MCF 10A (cell line): ENCODE results near the gene ZBTB46. TPM values are rescaled to one million over a fixed set of nuclear protein-coding genes. Genes with fewer than 3 reads are reported as not detected.

Source experiments
- BruUV-seq: library from RNA; stranded (reverse); fragments of 400-500 nt; replicated peaks from 2 replicates; lab custom pipeline; 2021; lab: Mats Ljungman, UMichigan
- CTCF ChIA-PET: fragments of 300-600 bp; sonication (Branson Sonifier 250); formaldehyde crosslinking; extraction: SDS; loops from one replicate; lab custom pipeline; 2021; ENCODE audit warnings: antibody characterized with exemption, inconsistent platforms; lab: Yijun Ruan, JAX
- POLR2A ChIA-PET: fragments of 300-600, 350-650 bp; sonication (Branson Sonifier 250); formaldehyde crosslinking; extraction: SDS; loops from one replicate; lab custom pipeline; 2020; ENCODE audit warnings: antibody characterized with exemption, inconsistent platforms; lab: Yijun Ruan, JAX
- DNase-seq: peaks from one replicate; pipeline ENCODE4 v3.0.0-alpha.2; 2018; ENCODE audit not compliant: unreplicated experiment
- H3K27ac Mint-ChIP-seq: one replicate; pipeline ENCODE4 v1.8.0; 2022; ENCODE audit warnings: mild to moderate bottlenecking, low read depth, mixed read lengths; ENCODE audit not compliant: unreplicated experiment
- H3K27me3 Mint-ChIP-seq: one replicate; pipeline ENCODE4 v1.8.0; 2022; ENCODE audit warnings: mixed read lengths; ENCODE audit not compliant: insufficient read depth, unreplicated experiment
- H3K36me3 Mint-ChIP-seq: one replicate; pipeline ENCODE4 v1.8.0; 2022; ENCODE audit warnings: mild to moderate bottlenecking, moderate library complexity, mixed read lengths; ENCODE audit not compliant: insufficient read depth, unreplicated experiment
- H3K4me1 Mint-ChIP-seq: one replicate; pipeline ENCODE4 v1.8.0; 2022; ENCODE audit warnings: mixed read lengths; ENCODE audit not compliant: insufficient read depth, unreplicated experiment
- H3K4me3 Mint-ChIP-seq: one replicate; pipeline ENCODE4 v1.8.0; 2022; ENCODE audit warnings: mild to moderate bottlenecking, moderate library complexity, mixed read lengths; ENCODE audit not compliant: unreplicated experiment
- H3K9me3 Mint-ChIP-seq: one replicate; pipeline ENCODE4 v1.8.0; 2022; ENCODE audit warnings: mixed read lengths; ENCODE audit not compliant: unreplicated experiment
- CTCF ChIP-seq: fragments of 200-600 bp; IDR thresholded peaks from one replicate; pipeline ENCODE4 v1.8.0; 2022; ENCODE audit warnings: antibody characterized with exemption, mild to moderate bottlenecking; ENCODE audit not compliant: unreplicated experiment
- intact Hi-C: fragments of 100-400 bp; cut with micrococcal nuclease; formaldehyde crosslinking; loops from 2 replicates; pipeline ENCODE4 v1.14.1; 2022
- total RNA-seq: library from RNA; stranded (reverse); gene quantifications from 2 replicates; pipeline ENCODE4 v1.2.3, GENCODE V29; 2022

ZBTB46 gene
- total RNA-seq, 1 experiment from 2014 or later = 0.63 TPM

GRCh38 chr20:63697357-63697867 lies 133.7 kb downstream of the ZBTB46 start:
- H3K4me3 Mint-ChIP-seq = peak overlapping the region; percentile 72
- no peaks in the 10 kb centered on the region for H3K9me3 Mint-ChIP-seq
- H3K4me1 Mint-ChIP-seq = peaks cover 12% of the 10 kb centered on the region
- ChIA-PET POLR2A (interaction anchor here (0.6 to 5.4 kb wide), 17 partner anchors 10 to 259 kb away, joined by 3 to 79 read pairs (median 9); partner anchors contain the start of genes ARFRP1, PPDPF, PTK6 and RTEL1), CTCF (interaction anchor here (0.6 to 2.0 kb wide), 4 partner anchors 9 to 559 kb away, joined by 4 to 7 read pairs (median 4); partner anchors contain the start of genes ARFRP1 and ZGPAT)
- H3K36me3 Mint-ChIP-seq = peaks cover 59% of the 10 kb centered on the region
- intact Hi-C loops = loop anchor here (2.0 to 5.0 kb wide), 3 partner anchors 40 to 160 kb away; partner anchors contain the start of genes PTK6 and RTEL1
- H3K27me3 Mint-ChIP-seq = no peaks in the 10 kb centered on the region
- peak; percentile 39 for DNase-seq
- TF ChIP-seq CTCF = no peak
- BruUV-seq = no TSS peak
- H3K27ac Mint-ChIP-seq = peak overlapping the region; percentile 51

GRCh38 chr20:63696628-63697356 lies 134.3 kb downstream of the ZBTB46 start, which contains the start of gene TNFRSF6B:
Gene TNFRSF6B, plus strand, starts transcription at chr20:63696652. Its CDS starts 116 bp downstream, at chr20:63696768.
- no peaks in the 10 kb centered on the region for H3K27me3 Mint-ChIP-seq
- H3K4me1 Mint-ChIP-seq = peaks cover 12% of the 10 kb centered on the region
- peak within 1 kb of the TSS; percentile 51 for H3K27ac Mint-ChIP-seq
- TSS peak; percentile 71 for BruUV-seq
- intact Hi-C loops = loop anchor here (2.0 to 5.0 kb wide), 3 partner anchors 39 to 159 kb away; partner anchors contain the start of genes PTK6 and RTEL1
- H3K4me3 Mint-ChIP-seq = peak within 1 kb of the TSS; percentile 72
- H3K9me3 Mint-ChIP-seq = no peaks in the 10 kb centered on the region
- H3K36me3 Mint-ChIP-seq = peaks cover 58% of the 10 kb centered on the region
- POLR2A ChIA-PET = interaction anchor here (0.9 to 5.4 kb wide), 14 partner anchors 11 to 260 kb away, joined by 3 to 79 read pairs (median 8); partner anchors contain the start of genes ARFRP1, PPDPF, PTK6 and RTEL1
- peak; percentile 43 for DNase-seq
- TF ChIP-seq CTCF = no peak
- CTCF ChIA-PET = interaction anchor here (0.6 to 1.2 kb wide), 3 partner anchors 9 to 560 kb away, joined by 4 to 5 read pairs (median 4); no protein-coding TSS in a partner anchor

- no TSS peak for BruUV-seq
- intact Hi-C loops = loop anchor here (2.0 to 5.0 kb wide), 3 partner anchors 39 to 159 kb away; partner anchors contain the start of genes PTK6 and RTEL1
- CTCF ChIA-PET = interaction anchor here (1.2 kb wide), 1 partner anchor 10 kb away, joined by 4 read pairs; no protein-coding TSS in a partner anchor
- Mint-ChIP-seq H3K36me3 (peaks cover 63% of the 10 kb centered on the region), H3K9me3 (no peaks in the 10 kb centered on the region), H3K27ac (peak overlapping the region; percentile 51), H3K4me3 (peak overlapping the region; percentile 72), H3K27me3 (no peaks in the 10 kb centered on the region), H3K4me1 (peaks cover 17% of the 10 kb centered on the region)
- POLR2A ChIA-PET = interaction anchor here (1.3 to 5.4 kb wide), 6 partner anchors 11 to 260 kb away, joined by 3 to 79 read pairs (median 18); partner anchors contain the start of genes ARFRP1, PPDPF, TPD52L2 and UCKL1
- DNase-seq = peak; percentile 90
- no peak for TF ChIP-seq CTCF
These were observed 134.8 kb downstream of the ZBTB46 start for GRCh38 chr20:63696306-63696627.
